ENCODE measurements around the gene MYEOV.

The MYEOV gene

GRCh38 chr11:69317401-69318092, 23.6 kb downstream of the MYEOV start:
- Histone ChIP-seq H4K20me1 (ENCODE audit: insufficient read depth, low read length) (no peaks in the 10 kb centered on the region), H3K4me2 (ENCODE audit: low read length) (no peak overlapping the region), H3K4me1 (ENCODE audit: low read length) (peaks cover 7% of the 10 kb centered on the region; the same call in 1 of the 2 replicates), H3K9me3 (ENCODE audit: insufficient read depth, low read length) (no peaks in the 10 kb centered on the region), H3K79me2 (ENCODE audit: low read length) (no peaks in the 10 kb centered on the region), H2AFZ (ENCODE audit: low read depth, low read length) (no peak overlapping the region), H3K27me3 (ENCODE audit: low read depth, low read length) (no peaks in the 10 kb centered on the region), H3K36me3 (replicated peaks; ENCODE audit: low read depth, low read length) (no peaks in the 10 kb centered on the region), H3K9ac (ENCODE audit: low read length) (no peak overlapping the region), H3K4me3 (ENCODE audit: low read length) (no peak overlapping the region), H3K27ac (ENCODE audit: low read length) (no peak overlapping the region)
- TF ChIP-seq CTCF (IDR thresholded peaks at IDR 0.05; ENCODE audit: low read depth, low read length) (no peak), EZH2phosphoT487 (IDR thresholded peaks at IDR 0.05; ENCODE audit: low read depth) (no peak)

- Histone ChIP-seq H3K4me3 (ENCODE audit: low read length) (no peak overlapping the region), H4K20me1 (ENCODE audit: insufficient read depth, low read length) (no peaks in the 10 kb centered on the region), H3K27ac (ENCODE audit: low read length) (no peak overlapping the region), H3K4me2 (ENCODE audit: low read length) (no peak overlapping the region), H2AFZ (ENCODE audit: low read depth, low read length) (no peak overlapping the region), H3K27me3 (ENCODE audit: low read depth, low read length) (no peaks in the 10 kb centered on the region), H3K9ac (ENCODE audit: low read length) (no peak overlapping the region), H3K4me1 (ENCODE audit: low read length) (peaks cover 7% of the 10 kb centered on the region; the same call in 1 of the 2 replicates), H3K9me3 (ENCODE audit: insufficient read depth, low read length) (no peaks in the 10 kb centered on the region), H3K36me3 (replicated peaks; ENCODE audit: low read depth, low read length) (no peaks in the 10 kb centered on the region), H3K79me2 (ENCODE audit: low read length) (no peaks in the 10 kb centered on the region)
- TF ChIP-seq EZH2phosphoT487 (IDR thresholded peaks at IDR 0.05; ENCODE audit: low read depth), result no peak
- TF ChIP-seq CTCF (IDR thresholded peaks at IDR 0.05; ENCODE audit: low read depth, low read length), result no peak
These were observed 24.1 kb downstream of the MYEOV start for GRCh38 chr11:69318093-69318420.

GRCh38 chr11:69319255-69320106, 25.5 kb downstream of the MYEOV start:
- no peaks in the 10 kb centered on the region for H3K79me2 ChIP-seq (ENCODE audit: low read length)
- TF ChIP-seq CTCF (IDR thresholded peaks at IDR 0.05; ENCODE audit: low read depth, low read length), result no peak
- no peak for TF ChIP-seq EZH2phosphoT487 (IDR thresholded peaks at IDR 0.05; ENCODE audit: low read depth)

GRCh38 chr11:69320326-69320725, 26.4 kb downstream of the MYEOV start:
- Histone ChIP-seq H2AFZ (ENCODE audit: low read depth, low read length) (no peak overlapping the region), H3K4me1 (ENCODE audit: low read length) (peaks cover 7% of the 10 kb centered on the region; the same call in 1 of the 2 replicates), H4K20me1 (ENCODE audit: insufficient read depth, low read length) (no peaks in the 10 kb centered on the region), H3K36me3 (replicated peaks; ENCODE audit: low read depth, low read length) (no peaks in the 10 kb centered on the region), H3K4me3 (ENCODE audit: low read length) (no peak overlapping the region), H3K27me3 (ENCODE audit: low read depth, low read length) (no peaks in the 10 kb centered on the region), H3K27ac (ENCODE audit: low read length) (no peak overlapping the region), H3K9me3 (ENCODE audit: insufficient read depth, low read length) (no peaks in the 10 kb centered on the region), H3K4me2 (ENCODE audit: low read length) (no peak overlapping the region), H3K79me2 (ENCODE audit: low read length) (no peaks in the 10 kb centered on the region), H3K9ac (ENCODE audit: low read length) (no peak overlapping the region)
- TF ChIP-seq CTCF (IDR thresholded peaks at IDR 0.05; ENCODE audit: low read depth, low read length) (no peak), EZH2phosphoT487 (IDR thresholded peaks at IDR 0.05; ENCODE audit: low read depth) (no peak)

More at GRCh38 chr11:69319255-69320106, 25.5 kb downstream of the MYEOV start:
- H2AFZ ChIP-seq (ENCODE audit: low read depth, low read length), result no peak overlapping the region
- H3K9me3 ChIP-seq (ENCODE audit: insufficient read depth, low read length), result no peaks in the 10 kb centered on the region
- H3K27ac ChIP-seq (ENCODE audit: low read length), result no peak overlapping the region
- H3K4me3 ChIP-seq (ENCODE audit: low read length), result no peak overlapping the region
- H3K36me3 ChIP-seq (replicated peaks; ENCODE audit: low read depth, low read length), result no peaks in the 10 kb centered on the region
- H4K20me1 ChIP-seq (ENCODE audit: insufficient read depth, low read length), result no peaks in the 10 kb centered on the region
- no peak overlapping the region for H3K9ac ChIP-seq (ENCODE audit: low read length)
- H3K4me2 ChIP-seq (ENCODE audit: low read length), result no peak overlapping the region
- no peaks in the 10 kb centered on the region for H3K27me3 ChIP-seq (ENCODE audit: low read depth, low read length)
- H3K4me1 ChIP-seq (ENCODE audit: low read length), result peaks cover 7% of the 10 kb centered on the region; the same call in 1 of the 2 replicates

Measured in OCI-LY3 (cell line).